Measurements from ENCODE around the gene CYB561D1. TPM values are rescaled to one million over a fixed set of nuclear protein-coding genes. Genes with fewer than 3 reads are reported as not detected.
"Not testable (repeated sequence)": the region's sequence is repeated elsewhere in the genome, so short reads cannot be mapped to it uniquely, and the experiment has no call there.

Gene CYB561D1, protein sequence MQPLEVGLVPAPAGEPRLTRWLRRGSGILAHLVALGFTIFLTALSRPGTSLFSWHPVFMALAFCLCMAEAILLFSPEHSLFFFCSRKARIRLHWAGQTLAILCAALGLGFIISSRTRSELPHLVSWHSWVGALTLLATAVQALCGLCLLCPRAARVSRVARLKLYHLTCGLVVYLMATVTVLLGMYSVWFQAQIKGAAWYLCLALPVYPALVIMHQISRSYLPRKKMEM
- polyA plus RNA-seq (2013): 6.2 TPM

- CTCF ChIA-PET: interaction anchor here (0.8 to 39.1 kb wide), 10 partner anchors 9 to 143 kb away, joined by 3 to 1203 read pairs (median 7); partner anchors contain the start of genes AMIGO1, ATXN7L2, GNAI3 and GPR61
- H3K27me3 ChIP-seq (replicated peaks in 2 of 5; ENCODE audit: control insufficient read depth in 4 of 5, insufficient read depth in 5 of 5, low read length in 4 of 5): no peaks in the 10 kb centered on the region
- POLR2A ChIA-PET: interaction anchor here (1.4 kb wide), 2 partner anchors 16 to 68 kb away, joined by 3 to 7 read pairs; no protein-coding TSS in a partner anchor
- peak within 1 kb of the TSS; percentile 89 to 99 (median 94) for H3K4me3 ChIP-seq (ENCODE audit: control insufficient read depth in 1 of 7, extremely low read depth in 1 of 7, insufficient read depth in 4 of 7, low read depth in 2 of 7, low read length in 6 of 7)
- under 1% methylated on average over 24 of the region's 44 CpGs for WGBS (ENCODE audit: insufficient coverage)
- peak; percentile 84 to 92 (median 92) for DNase-seq
- peaks cover 0 to 16% (median 10%) of the 10 kb centered on the region in 4 experiments for H3K4me1 ChIP-seq (ENCODE audit: control extremely low read depth in 1 of 4, control insufficient read depth in 4 of 4, insufficient read depth in 4 of 4, low read length in 3 of 4)
- H3K27ac ChIP-seq (ENCODE audit: insufficient read depth in 1 of 2, low read depth in 1 of 2, low read length in 2 of 2, poor library complexity in 1 of 2, severe bottlenecking in 2 of 2): peak within 1 kb of the TSS in 1 of 2 experiments; percentile 52
- peaks cover 4 to 44% (median 25%) of the 10 kb centered on the region in 4 experiments for H3K36me3 ChIP-seq (ENCODE audit: control insufficient read depth in 4 of 4, insufficient read depth in 4 of 4, low read length in 3 of 4)
- H3K9me3 ChIP-seq (ENCODE audit: control extremely low read depth in 1 of 5, control insufficient read depth in 4 of 5, insufficient read depth in 2 of 5, low read depth in 1 of 5, low read length in 4 of 5): no peaks in the 10 kb centered on the region
These were observed at the start of gene CYB561D1 for GRCh38 chr1:109493805-109494539. Gene CYB561D1 (plus strand): TSS chr1:109494094. CDS start chr1:109494140, 46 bp downstream.

DNA sequence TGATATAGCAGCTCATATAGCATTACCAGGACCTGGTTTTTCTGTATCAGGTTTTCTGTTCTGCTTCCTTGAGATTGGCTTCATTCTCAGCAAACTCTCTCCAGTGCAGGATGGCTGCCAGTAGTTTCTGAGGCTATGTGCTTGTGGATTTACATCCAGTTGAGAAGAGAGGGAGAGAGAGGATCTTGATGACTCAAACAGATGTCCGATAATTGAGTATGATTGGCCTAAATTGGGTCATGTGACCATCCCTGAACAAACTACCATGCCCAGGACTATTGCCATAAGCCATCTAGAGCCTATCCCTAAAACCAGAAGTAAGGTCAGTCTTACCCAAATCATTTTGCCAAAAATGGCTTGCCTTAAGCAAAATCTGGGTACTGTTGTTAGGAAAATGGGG lies 49.5 kb upstream of the CYB561D1 start:
- POLR2A ChIA-PET: interaction anchor here (0.6 kb wide), 1 partner anchor 370 kb away, joined by 3 read pairs; no protein-coding TSS in a partner anchor
- CTCF ChIA-PET: no interaction called here
- WGBS (ENCODE audit: insufficient coverage): no CpG with 5 or more reads among the region's 1 CpG
- H3K27ac ChIP-seq (ENCODE audit: insufficient read depth in 1 of 2, low read depth in 1 of 2, low read length in 2 of 2, poor library complexity in 1 of 2, severe bottlenecking in 2 of 2): no peak overlapping the region
- no peak for DNase-seq
- H3K27me3 ChIP-seq (replicated peaks in 2 of 5; ENCODE audit: control insufficient read depth in 4 of 5, insufficient read depth in 5 of 5, low read length in 4 of 5): peaks cover 2 to 23% (median 11%) of the 10 kb centered on the region in 5 experiments
- H3K9me3 ChIP-seq (ENCODE audit: control extremely low read depth in 1 of 5, control insufficient read depth in 4 of 5, insufficient read depth in 2 of 5, low read depth in 1 of 5, low read length in 4 of 5): peaks cover 0 to 10% (median 2%) of the 10 kb centered on the region in 5 experiments
- H3K4me3 ChIP-seq (ENCODE audit: control insufficient read depth in 1 of 7, extremely low read depth in 1 of 7, insufficient read depth in 4 of 7, low read depth in 2 of 7, low read length in 6 of 7): no peak overlapping the region
- H3K4me1 ChIP-seq (ENCODE audit: control extremely low read depth in 1 of 4, control insufficient read depth in 4 of 4, insufficient read depth in 4 of 4, low read length in 3 of 4): no peaks in the 10 kb centered on the region
- H3K36me3 ChIP-seq (ENCODE audit: control insufficient read depth in 4 of 4, insufficient read depth in 4 of 4, low read length in 3 of 4): no peaks in the 10 kb centered on the region

DNA sequence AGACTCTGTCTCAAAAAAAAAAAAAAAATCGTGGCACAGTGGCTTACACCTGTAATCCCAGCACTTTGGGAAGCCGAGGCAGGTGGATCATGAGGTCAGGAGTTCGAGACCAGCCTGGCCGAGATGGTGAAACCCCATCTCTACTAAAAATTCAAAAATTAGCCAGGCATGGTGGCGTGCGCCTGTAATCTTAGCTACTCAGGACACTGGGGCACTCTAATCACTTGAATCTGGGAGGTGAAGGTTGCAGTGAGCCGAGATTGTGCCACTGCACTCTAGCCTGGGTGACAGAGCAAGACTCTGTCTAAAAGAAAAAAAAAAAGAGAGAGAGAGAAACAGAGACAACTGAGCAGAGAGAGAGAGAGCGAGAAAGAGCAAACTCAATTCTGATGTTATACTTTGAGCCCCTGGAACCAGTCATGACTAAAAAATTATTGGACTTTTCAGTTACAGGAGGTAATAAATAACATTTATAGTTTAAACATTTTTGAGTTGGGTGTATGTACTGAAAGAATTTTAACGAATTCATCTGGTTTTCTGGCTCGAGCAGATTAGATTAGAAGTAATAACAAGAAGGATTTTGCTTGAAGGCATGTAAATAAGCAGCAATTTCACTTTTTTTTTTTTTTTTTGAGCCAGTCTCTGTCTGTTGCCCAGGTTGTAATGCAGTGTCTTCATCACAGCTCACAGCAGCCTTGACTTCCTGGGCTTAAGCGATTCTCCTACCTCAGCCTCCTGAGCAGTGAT lies 47.8 kb upstream of the CYB561D1 start:
- H3K4me3 ChIP-seq (ENCODE audit: control insufficient read depth in 1 of 7, extremely low read depth in 1 of 7, insufficient read depth in 4 of 7, low read depth in 2 of 7, low read length in 6 of 7); H3K36me3 ChIP-seq (ENCODE audit: control insufficient read depth in 4 of 4, insufficient read depth in 4 of 4, low read length in 3 of 4); DNase-seq; H3K4me1 ChIP-seq (ENCODE audit: control extremely low read depth in 1 of 4, control insufficient read depth in 4 of 4, insufficient read depth in 4 of 4, low read length in 3 of 4); POLR2A ChIA-PET; H3K27ac ChIP-seq (ENCODE audit: insufficient read depth in 1 of 2, low read depth in 1 of 2, low read length in 2 of 2, poor library complexity in 1 of 2, severe bottlenecking in 2 of 2); CTCF ChIA-PET: not testable (repeated sequence)
- Histone ChIP-seq H3K9me3 (ENCODE audit: control extremely low read depth in 1 of 5, control insufficient read depth in 4 of 5, insufficient read depth in 2 of 5, low read depth in 1 of 5, low read length in 4 of 5) (peaks cover 0 to 12% (median 2%) of the 10 kb centered on the region in 5 experiments), H3K27me3 (replicated peaks in 2 of 5; ENCODE audit: control insufficient read depth in 4 of 5, insufficient read depth in 5 of 5, low read length in 4 of 5) (peaks cover 2 to 19% (median 12%) of the 10 kb centered on the region in 5 experiments)
- WGBS (ENCODE audit: insufficient coverage): 77% methylated on average over 6 of the region's 11 CpGs

DNA sequence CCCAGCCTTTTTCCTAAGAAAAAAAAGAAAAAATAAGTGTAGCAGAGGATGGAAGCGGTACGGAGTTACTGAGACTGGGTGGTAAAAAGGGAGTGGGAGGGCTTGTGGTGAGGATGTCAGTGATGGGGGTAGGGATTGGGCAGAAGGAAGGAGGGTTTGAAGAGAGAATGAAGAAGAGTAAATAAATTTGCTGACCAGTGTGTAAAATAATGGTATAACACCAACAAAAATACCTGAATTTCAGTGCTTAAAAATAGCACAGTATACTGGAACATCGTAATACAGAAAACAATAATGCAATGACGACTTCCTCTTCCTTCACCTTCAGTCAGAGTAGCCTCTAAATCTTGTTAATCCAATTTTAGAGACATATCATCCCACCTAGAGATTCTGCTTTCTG lies 46.4 kb upstream of the CYB561D1 start:
- ChIA-PET CTCF (no interaction called here), POLR2A (interaction anchor here (0.6 kb wide), 1 partner anchor 22 kb away, joined by 3 read pairs; no protein-coding TSS in a partner anchor)
- WGBS (ENCODE audit: insufficient coverage): 61% methylated on average over 4 of the region's 4 CpGs
- Histone ChIP-seq H3K4me3 (ENCODE audit: control insufficient read depth in 1 of 7, extremely low read depth in 1 of 7, insufficient read depth in 4 of 7, low read depth in 2 of 7, low read length in 6 of 7) (no peak overlapping the region), H3K27me3 (replicated peaks in 2 of 5; ENCODE audit: control insufficient read depth in 4 of 5, insufficient read depth in 5 of 5, low read length in 4 of 5) (peaks cover 2 to 19% (median 12%) of the 10 kb centered on the region in 5 experiments), H3K27ac (ENCODE audit: insufficient read depth in 1 of 2, low read depth in 1 of 2, low read length in 2 of 2, poor library complexity in 1 of 2, severe bottlenecking in 2 of 2) (no peak overlapping the region), H3K36me3 (ENCODE audit: control insufficient read depth in 4 of 4, insufficient read depth in 4 of 4, low read length in 3 of 4) (no peaks in the 10 kb centered on the region), H3K4me1 (ENCODE audit: control extremely low read depth in 1 of 4, control insufficient read depth in 4 of 4, insufficient read depth in 4 of 4, low read length in 3 of 4) (no peaks in the 10 kb centered on the region), H3K9me3 (ENCODE audit: control extremely low read depth in 1 of 5, control insufficient read depth in 4 of 5, insufficient read depth in 2 of 5, low read depth in 1 of 5, low read length in 4 of 5) (peaks cover 1 to 14% (median 2%) of the 10 kb centered on the region in 5 experiments)
- no peak for DNase-seq

DNA sequence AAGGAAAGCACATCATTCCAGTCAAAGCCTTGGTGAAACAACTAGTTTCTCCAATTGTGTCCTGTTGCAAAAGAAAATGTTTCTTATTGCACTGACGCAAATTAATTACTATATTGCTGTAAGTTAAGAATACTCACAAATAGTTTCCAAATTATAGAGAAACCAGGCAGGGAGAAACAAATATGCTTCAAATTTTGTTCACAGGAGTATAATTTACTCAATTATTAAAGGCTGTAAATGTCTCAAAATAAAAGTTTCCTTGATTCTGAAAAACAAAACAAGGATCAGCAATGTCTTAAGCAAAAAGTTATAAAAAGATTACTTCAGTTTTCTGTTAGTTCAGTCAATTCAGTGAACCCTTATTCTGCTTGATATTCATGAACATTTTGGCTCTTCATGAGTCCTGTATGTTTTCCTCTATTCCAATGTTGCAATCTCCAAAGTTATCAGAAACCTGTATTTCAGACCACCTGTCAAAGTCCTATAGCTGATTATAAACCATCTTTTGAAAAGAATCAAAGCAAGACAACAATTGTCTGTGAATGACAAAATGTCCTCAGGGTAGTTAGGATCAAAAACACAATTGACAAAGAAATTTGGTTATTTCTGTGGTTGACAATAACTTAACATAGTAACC lies 39.3 kb upstream of the CYB561D1 start:
- POLR2A ChIA-PET: no interaction called here

DNA sequence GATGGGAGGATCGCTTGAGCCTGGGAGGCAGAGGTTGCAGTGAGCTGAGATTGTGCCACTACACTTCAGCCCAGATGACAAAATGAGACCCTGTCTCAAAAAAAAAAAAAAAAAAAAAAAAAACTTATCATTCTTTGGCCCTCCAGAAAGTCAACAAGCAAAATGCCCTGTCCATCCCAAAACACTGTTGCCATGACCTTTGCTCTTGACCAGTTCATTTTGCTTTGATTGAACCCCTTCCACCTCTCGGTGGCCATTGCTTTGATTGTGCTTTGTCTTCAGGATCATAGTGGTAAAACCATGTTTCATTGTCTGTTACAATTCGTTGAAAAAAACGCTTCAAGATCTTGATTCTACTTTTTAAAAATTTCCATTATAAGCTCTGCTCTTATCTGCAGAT lies 36.1 kb upstream of the CYB561D1 start:
- no peak overlapping the region for H3K27ac ChIP-seq (ENCODE audit: insufficient read depth in 1 of 2, low read depth in 1 of 2, low read length in 2 of 2, poor library complexity in 1 of 2, severe bottlenecking in 2 of 2)
- WGBS (ENCODE audit: insufficient coverage): 100% methylated on average over 3 of the region's 4 CpGs
- H3K4me1 ChIP-seq (ENCODE audit: control extremely low read depth in 1 of 4, control insufficient read depth in 4 of 4, insufficient read depth in 4 of 4, low read length in 3 of 4): no peaks in the 10 kb centered on the region
- no peak overlapping the region for H3K4me3 ChIP-seq (ENCODE audit: control insufficient read depth in 1 of 7, extremely low read depth in 1 of 7, insufficient read depth in 4 of 7, low read depth in 2 of 7, low read length in 6 of 7)
- no peaks in the 10 kb centered on the region for H3K36me3 ChIP-seq (ENCODE audit: control insufficient read depth in 4 of 4, insufficient read depth in 4 of 4, low read length in 3 of 4)
- no peak for DNase-seq
- peaks cover 3 to 31% (median 8%) of the 10 kb centered on the region in 5 experiments for H3K27me3 ChIP-seq (replicated peaks in 2 of 5; ENCODE audit: control insufficient read depth in 4 of 5, insufficient read depth in 5 of 5, low read length in 4 of 5)
- peaks cover 0 to 23% (median 7%) of the 10 kb centered on the region in 5 experiments for H3K9me3 ChIP-seq (ENCODE audit: control extremely low read depth in 1 of 5, control insufficient read depth in 4 of 5, insufficient read depth in 2 of 5, low read depth in 1 of 5, low read length in 4 of 5)
- ChIA-PET POLR2A (no interaction called here), CTCF (no interaction called here)

More for the DNA sequence above, 39.3 kb upstream of the CYB561D1 start:
- no peaks in the 10 kb centered on the region for H3K36me3 ChIP-seq (ENCODE audit: control insufficient read depth in 4 of 4, insufficient read depth in 4 of 4, low read length in 3 of 4)
- whole genome bisulfite sequencing (ENCODE audit: insufficient coverage): no CpG with 5 or more reads among the region's 1 CpG
- no peak overlapping the region for H3K27ac ChIP-seq (ENCODE audit: insufficient read depth in 1 of 2, low read depth in 1 of 2, low read length in 2 of 2, poor library complexity in 1 of 2, severe bottlenecking in 2 of 2)
- peaks cover 0 to 29% (median 10%) of the 10 kb centered on the region in 5 experiments for H3K9me3 ChIP-seq (ENCODE audit: control extremely low read depth in 1 of 5, control insufficient read depth in 4 of 5, insufficient read depth in 2 of 5, low read depth in 1 of 5, low read length in 4 of 5)
- no peaks in the 10 kb centered on the region for H3K4me1 ChIP-seq (ENCODE audit: control extremely low read depth in 1 of 4, control insufficient read depth in 4 of 4, insufficient read depth in 4 of 4, low read length in 3 of 4)
- peak in 2 of 3 donors; percentile 33 to 38 for DNase-seq
- peaks cover 0 to 7% (median 3%) of the 10 kb centered on the region in 5 experiments for H3K27me3 ChIP-seq (replicated peaks in 2 of 5; ENCODE audit: control insufficient read depth in 4 of 5, insufficient read depth in 5 of 5, low read length in 4 of 5)
- CTCF ChIA-PET: no interaction called here
- no peak overlapping the region for H3K4me3 ChIP-seq (ENCODE audit: control insufficient read depth in 1 of 7, extremely low read depth in 1 of 7, insufficient read depth in 4 of 7, low read depth in 2 of 7, low read length in 6 of 7)
